22Rv1 (cell line): ENCODE results near the gene SMC4.

Source experiments
- CTCF ChIP-seq: fragments of 450-650 bp; IDR thresholded peaks from 2 replicates; pipeline ENCODE4 v1.5.1; 2017; ENCODE audit warnings: mild to moderate bottlenecking
- ZFX ChIP-seq: fragments of 450-650 bp; IDR thresholded peaks from 2 replicates; pipeline ENCODE4 v1.6.1; 2017; ENCODE audit warnings: antibody characterized with exemption, borderline replicate concordance

- no peak for TF ChIP-seq CTCF
- no peak for TF ChIP-seq ZFX
Observed at GRCh38 chr3:160473221-160473620, 73.8 kb downstream of the SMC4 start.
